ENCODE results near the gene KIF6.

The KIF6 gene

GRCh38 chr6:39451831-39452230 lies 273.4 kb downstream of the KIF6 start:
- DNase-seq (ENCODE audit: low spot score), result peak; percentile 64

- DNase-seq (ENCODE audit: low spot score), result no peak
Observed at GRCh38 chr6:39449022-39449421, 276.2 kb downstream of the KIF6 start.

- peak; percentile 37 for DNase-seq (ENCODE audit: low spot score)
Observed at GRCh38 chr6:39446909-39447308, 278.3 kb downstream of the KIF6 start.

- DNase-seq (ENCODE audit: low spot score), result no peak
Observed at GRCh38 chr6:39445667-39446066, 279.5 kb downstream of the KIF6 start.

GRCh38 chr6:39444479-39445019 lies 280.7 kb downstream of the KIF6 start:
- peak; percentile 65 for DNase-seq (ENCODE audit: low spot score)

GRCh38 chr6:39441986-39442385 lies 283.2 kb downstream of the KIF6 start:
- DNase-seq (ENCODE audit: low spot score), result no peak

GRCh38 chr6:39441301-39441700 lies 283.9 kb downstream of the KIF6 start:
- DNase-seq (ENCODE audit: low spot score), result no peak

GRCh38 chr6:39440039-39440426 lies 285.2 kb downstream of the KIF6 start:
- DNase-seq (ENCODE audit: low spot score), result no peak

GRCh38 chr6:39439342-39440038 lies 285.7 kb downstream of the KIF6 start:
- DNase-seq (ENCODE audit: low spot score), result no peak

GRCh38 chr6:39433630-39434029 lies 291.6 kb downstream of the KIF6 start:
- DNase-seq (ENCODE audit: low spot score), result no peak

- peak; percentile 63 for DNase-seq (ENCODE audit: low spot score)
Observed at GRCh38 chr6:39432330-39433025, 292.7 kb downstream of the KIF6 start.

GRCh38 chr6:39430871-39431523 lies 294.2 kb downstream of the KIF6 start:
- DNase-seq (ENCODE audit: low spot score), result peak; percentile 37

GRCh38 chr6:39430446-39430845 lies 294.8 kb downstream of the KIF6 start:
- DNase-seq (ENCODE audit: low spot score), result no peak

GRCh38 chr6:39428816-39429215 lies 296.4 kb downstream of the KIF6 start:
- DNase-seq (ENCODE audit: low spot score), result no peak

GRCh38 chr6:39428152-39428551 lies 297.1 kb downstream of the KIF6 start:
- no peak for DNase-seq (ENCODE audit: low spot score)

GRCh38 chr6:39426073-39426456 lies 299.1 kb downstream of the KIF6 start:
- DNase-seq (ENCODE audit: low spot score), result peak; percentile 70

- no peak for DNase-seq (ENCODE audit: low spot score)
Observed at GRCh38 chr6:39425346-39426072, 299.7 kb downstream of the KIF6 start.

- DNase-seq (ENCODE audit: low spot score), result no peak
Observed at GRCh38 chr6:39424831-39425230, 300.4 kb downstream of the KIF6 start.

- no peak for DNase-seq (ENCODE audit: low spot score)
Observed at GRCh38 chr6:39422238-39422637, 303.0 kb downstream of the KIF6 start.

- DNase-seq (ENCODE audit: low spot score), result no peak
Observed at GRCh38 chr6:39421383-39422225, 303.6 kb downstream of the KIF6 start.

All from kidney tubule cell (primary cell).